IMR-90 (cell line): ENCODE results near the gene MERTK. TPM values are rescaled to one million over a fixed set of nuclear protein-coding genes. Genes with fewer than 3 reads are reported as not detected.

Experiments used
- ATAC-seq: fragments of 200-7000 bp; cut with Tn5 transposase; 2 replicates; pipeline ENCODE4 v1.9.1; 2020; ENCODE audit warnings: low read depth, mild to moderate bottlenecking, moderate library complexity
- BruUV-seq: library from RNA; stranded (reverse); fragments of 400-500 nt; replicated peaks from 2 replicates; lab custom pipeline; 2021; lab: Mats Ljungman, UMichigan
- CTCF ChIA-PET: fragments of 300-600 bp; formaldehyde crosslinking; extraction: SDS; loops from one replicate; lab custom pipeline; 2021; ENCODE audit warnings: antibody characterized with exemption; lab: Yijun Ruan, JAX
- POLR2A ChIA-PET: fragments of 300-600 bp; sonication (Branson Sonifier 250); formaldehyde crosslinking; loops from one replicate; lab custom pipeline; 2022; ENCODE audit warnings: antibody characterized with exemption; ENCODE audit not compliant: unreplicated experiment; lab: Charles Lee
- DNase-seq: peaks from one replicate; pipeline ENCODE4 v3.0.0; 2013
- H2AFZ ChIP-seq: replicated peaks from 2 replicates; pipeline ENCODE3; 2013; ENCODE audit warnings: low read length, mild to moderate bottlenecking; ENCODE audit not compliant: poor library complexity
- H2AK5ac ChIP-seq: 2 replicates; pipeline ENCODE4 v1.6.1; 2013; ENCODE audit warnings: low read depth, low read length, inconsistent platforms
- H2AK9ac ChIP-seq: replicated peaks from 2 replicates; pipeline ENCODE3; 2013; ENCODE audit warnings: mild to moderate bottlenecking, low read depth, low read length, moderate library complexity; ENCODE audit not compliant: poor library complexity
- H2BK120ac ChIP-seq: 2 replicates; pipeline ENCODE4 v1.6.1; 2013; ENCODE audit warnings: low read depth, low read length, inconsistent platforms
- H2BK15ac ChIP-seq: 3 replicates; pipeline ENCODE4 v1.6.1; 2013; ENCODE audit warnings: low read depth, low read length, inconsistent platforms
- H2BK20ac ChIP-seq: 2 replicates; pipeline ENCODE4 v1.6.1; 2013; ENCODE audit warnings: low read depth, mild to moderate bottlenecking, inconsistent platforms, low read length, moderate library complexity
- H2BK5ac ChIP-seq: 2 replicates; pipeline ENCODE4 v1.6.1; 2013; ENCODE audit warnings: mild to moderate bottlenecking, low read depth, low read length, inconsistent platforms; ENCODE audit not compliant: poor library complexity, severe bottlenecking
- H3K14ac ChIP-seq: replicated peaks from 2 replicates; pipeline ENCODE4 v1.6.1; 2013; ENCODE audit warnings: low read depth, low read length, inconsistent platforms
- H3K18ac ChIP-seq: 2 replicates; pipeline ENCODE4 v1.6.1; 2013; ENCODE audit warnings: low read depth, low read length, control low read depth
- H3K23ac ChIP-seq: 2 replicates; pipeline ENCODE4 v1.6.1; 2013; ENCODE audit warnings: low read depth, low read length, inconsistent platforms
- H3K27ac ChIP-seq: 2 replicates; pipeline ENCODE4 v1.5.1; 2013; ENCODE audit warnings: mild to moderate bottlenecking, control low read depth, low read length; ENCODE audit not compliant: insufficient read depth
- H3K27me3 ChIP-seq: 2 replicates; pipeline ENCODE4 v1.6.1; 2013; ENCODE audit warnings: low read length; ENCODE audit not compliant: control insufficient read depth, insufficient read depth
- H3K36me3 ChIP-seq: 2 replicates; pipeline ENCODE4 v1.6.1; 2013; ENCODE audit warnings: low read length, mixed read lengths; ENCODE audit not compliant: control insufficient read depth, insufficient read depth
- H3K4ac ChIP-seq: 2 replicates; pipeline ENCODE4 v1.6.1; 2013; ENCODE audit warnings: low read depth, low read length, inconsistent platforms
- H3K4me1 ChIP-seq: 2 replicates; pipeline ENCODE4 v1.6.1; 2013; ENCODE audit warnings: low read length, mixed read lengths; ENCODE audit not compliant: control insufficient read depth, insufficient read depth
- H3K4me2 ChIP-seq: 2 replicates; pipeline ENCODE4 v1.6.1; 2013; ENCODE audit warnings: low read depth, mild to moderate bottlenecking, control low read depth, low read length, moderate library complexity
- H3K4me3 ChIP-seq: 2 replicates; pipeline ENCODE4 v1.5.1; 2013; ENCODE audit warnings: low read depth, mild to moderate bottlenecking, control low read depth, low read length, moderate library complexity; ENCODE audit not compliant: insufficient read depth
- H3K56ac ChIP-seq: 2 replicates; pipeline ENCODE4 v1.6.1; 2013; ENCODE audit warnings: low read length, inconsistent platforms; ENCODE audit not compliant: insufficient read depth; ENCODE audit errors: extremely low read depth
- H3K79me1 ChIP-seq, 2 experiments: 2 replicates each; pipeline ENCODE4 v1.6.1; 2013; ENCODE audit warnings: low read length in 2 of 2, inconsistent platforms in 1 of 2, low read depth in 1 of 2
- H3K9ac ChIP-seq: 2 replicates; pipeline ENCODE4 v1.6.1; 2013; ENCODE audit warnings: low read depth, low read length, control low read depth
- H3K9me1 ChIP-seq: 2 replicates; pipeline ENCODE4 v1.6.1; 2013; ENCODE audit warnings: low read length, inconsistent platforms; ENCODE audit not compliant: insufficient read depth
- H3K9me3 ChIP-seq: 2 replicates; pipeline ENCODE4 v1.6.1; 2013; ENCODE audit warnings: low read length; ENCODE audit not compliant: control insufficient read depth, insufficient read depth
- H4K20me1 ChIP-seq: 2 replicates; pipeline ENCODE4 v1.6.1; 2013; ENCODE audit warnings: low read length, inconsistent platforms; ENCODE audit not compliant: insufficient read depth
- H4K5ac ChIP-seq: 2 replicates; pipeline ENCODE4 v1.6.1; 2013; ENCODE audit warnings: mild to moderate bottlenecking, low read depth, low read length, control low read depth
- H4K8ac ChIP-seq, 2 experiments: 2 replicates each; pipeline ENCODE4 v1.6.1; 2013; ENCODE audit warnings: low read depth in 2 of 2, low read length in 2 of 2, control low read depth in 1 of 2, inconsistent platforms in 1 of 2
- H4K91ac ChIP-seq: 2 replicates; pipeline ENCODE4 v1.6.1; 2013; ENCODE audit warnings: low read depth, low read length, inconsistent platforms; ENCODE audit not compliant: insufficient read depth
- BHLHE40 ChIP-seq: fragments of 150-350 bp; IDR thresholded peaks from 2 replicates; pipeline ENCODE4 v1.6.1; 2016; ENCODE audit warnings: mild to moderate bottlenecking, low read depth, low read length
- CEBPB ChIP-seq: IDR thresholded peaks from 2 replicates; pipeline ENCODE4 v1.6.1; 2012; ENCODE audit warnings: low read depth, low read length, improper control_type of control experiment
- CHD1 ChIP-seq: IDR thresholded peaks from 2 replicates; pipeline ENCODE4 v1.6.1; 2012; ENCODE audit warnings: low read depth, low read length, improper control_type of control experiment
- FOS ChIP-seq: fragments of 150-350 bp; IDR thresholded peaks from 2 replicates; pipeline ENCODE4 v1.6.1; 2016; ENCODE audit warnings: low read depth, low read length
- MAFK ChIP-seq: IDR thresholded peaks from 2 replicates; pipeline ENCODE4 v1.6.1; 2012; ENCODE audit warnings: low read depth, low read length, improper control_type of control experiment
- MAZ ChIP-seq: IDR thresholded peaks from 2 replicates; pipeline ENCODE4 v1.6.1; 2012; ENCODE audit warnings: low read depth, mild to moderate bottlenecking, low read length, improper control_type of control experiment, moderate library complexity, borderline replicate concordance
- MXI1 ChIP-seq: IDR thresholded peaks from 2 replicates; pipeline ENCODE4 v1.6.1; 2012; ENCODE audit warnings: low read depth, mild to moderate bottlenecking, low read length, moderate library complexity, borderline replicate concordance
- NFE2L2 ChIP-seq: fragments of 150-350 bp; IDR thresholded peaks from 2 replicates; pipeline ENCODE4 v1.6.1; 2016; ENCODE audit warnings: low read depth, mild to moderate bottlenecking, low read length
- POLR2A ChIP-seq: IDR thresholded peaks from 2 replicates; pipeline ENCODE4 v1.6.1; 2012; ENCODE audit warnings: mild to moderate bottlenecking, low read depth, low read length
- RAD21 ChIP-seq: IDR thresholded peaks from 2 replicates; pipeline ENCODE4 v1.6.1; 2012; ENCODE audit warnings: low read length, improper control_type of control experiment
- RCOR1 ChIP-seq: IDR thresholded peaks from 2 replicates; pipeline ENCODE4 v1.6.1; 2012; ENCODE audit warnings: mild to moderate bottlenecking, low read length, improper control_type of control experiment; ENCODE audit not compliant: insufficient replicate concordance
- RFX5 ChIP-seq: IDR thresholded peaks from 2 replicates; pipeline ENCODE4 v1.8.0; 2012; ENCODE audit warnings: low read depth, mild to moderate bottlenecking, low read length, moderate library complexity
- SMC3 ChIP-seq: fragments of 150-350 bp; IDR thresholded peaks from 2 replicates; pipeline ENCODE4 v1.6.1; 2016; ENCODE audit warnings: low read depth, mild to moderate bottlenecking, antibody characterized with exemption, low read length, moderate library complexity
- WGBS, 2 experiments: methylation state at CpG; one replicate each; pipeline versions ENCODE4 v1.1.5 to v1.1.7; 2013; ENCODE audit warnings: missing lambda C conversion rate in 2 of 2; ENCODE audit not compliant: insufficient read length in 1 of 2; ENCODE audit errors: extremely low coverage in 2 of 2; 5-methylcytosine and 5-hydroxymethylcytosine counted together
- dilution Hi-C: fragments of 300-500 bp; cut with HindIII; formaldehyde crosslinking; loops from one replicate; pipeline ENCODE4 v1.14.3; 2018; ENCODE audit warnings: low sequenced_read_pairs; ENCODE audit not compliant: unreplicated experiment
- in situ Hi-C: fragments of 300-500 bp; cut with MboI; formaldehyde crosslinking; loops from 3 replicates; pipeline ENCODE4 v1.14.3; 2019; ENCODE audit warnings: low sequenced_read_pairs, inconsistent platforms, mixed read lengths
- intact Hi-C: fragments of 100-400 bp; cut with micrococcal nuclease; formaldehyde crosslinking; loops from 2 replicates; pipeline ENCODE4 v1.10.0; 2022
- polyA plus RNA-seq, 3 experiments: library from polyadenylated mRNA; depleted of rRNA; stranded (reverse); fragments of >200 nt; gene quantifications; 2 replicates each; pipeline ENCODE4 v1.2.3, GENCODE V29; 2012; ENCODE audit warnings: low replicate concordance in 1 of 3
- total RNA-seq: library from RNA; depleted of rRNA; stranded (reverse); fragments of >200 nt; gene quantifications from 2 replicates; pipeline ENCODE4 v1.2.3, GENCODE V29; 2012
- TF ChIP-seq, protein P1 (sequence below): fragments of 150-350 bp; IDR thresholded peaks from 2 replicates; pipeline ENCODE4 v1.6.1; 2016; ENCODE audit warnings: low read depth, mild to moderate bottlenecking, low read length, moderate library complexity, borderline replicate concordance
- TF ChIP-seq, protein P2 (sequence below): fragments of 150-350 bp; IDR thresholded peaks from 2 replicates; pipeline ENCODE4 v1.6.1; 2017; ENCODE audit warnings: mild to moderate bottlenecking, antibody characterized with exemption, low read length, low read depth
- TF ChIP-seq, protein P3 (sequence below): conservative IDR thresholded peaks from 2 replicates; pipeline ENCODE4 v1.5.1; 2012; ENCODE audit warnings: mild to moderate bottlenecking, low read depth, low read length, improper control_type of control experiment

Gene MERTK
- total and polyA plus RNA-seq, 2 of the 4 experiments (the other 2 are of a cell fraction), result 0.36 to 0.62 TPM

DNA sequence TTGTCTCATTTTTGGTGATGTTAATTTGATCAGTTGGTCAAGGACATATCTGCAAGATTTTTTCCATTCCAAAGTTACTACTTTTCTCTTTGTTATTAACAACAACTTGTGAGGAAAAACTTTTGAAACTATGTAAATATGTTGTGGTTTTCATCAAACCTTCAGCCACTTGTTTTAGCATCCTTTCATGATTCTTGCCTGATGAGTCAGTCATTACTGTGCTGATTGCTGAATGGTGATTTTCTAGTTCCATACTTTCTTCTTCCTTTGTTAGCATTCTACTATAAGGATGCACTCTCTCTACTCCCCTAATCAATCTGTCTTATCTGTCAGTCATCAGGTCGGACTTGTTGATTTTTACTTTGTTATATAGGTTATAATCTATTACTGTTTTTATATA, 167.6 kb downstream of the MERTK start:
- peak overlapping the region; percentile 73 for H2AK5ac ChIP-seq
- no peak overlapping the region for H2AFZ ChIP-seq
- no peak overlapping the region for H3K9ac ChIP-seq
- peak overlapping the region; percentile 88; the same call in 1 of the 2 replicates for H3K27ac ChIP-seq
- H3K79me1 ChIP-seq, result peaks cover 31 to 54% of the 10 kb centered on the region in 2 experiments
- ChIA-PET CTCF (no interaction called here), POLR2A (no interaction called here)
- intact Hi-C loops (loop anchor here (1.0 kb wide), 2 partner anchors 8 to 11 kb away; partner anchors contain the start of gene TMEM87B), dilution Hi-C loops (no loop called here), in situ Hi-C loops (no loop called here)
- no peaks in the 10 kb centered on the region for H3K9me3 ChIP-seq
- H4K5ac ChIP-seq, result no peak overlapping the region
- H4K20me1 ChIP-seq, result peaks cover 4% of the 10 kb centered on the region
- H3K27me3 ChIP-seq, result no peaks in the 10 kb centered on the region
- H2BK20ac ChIP-seq, result peak overlapping the region; percentile 95; the same call in 1 of the 2 replicates
- TF ChIP-seq MAFK (peak; percentile 68), MXI1 (no peak), POLR2A (no peak), NFE2L2 (no peak), BHLHE40 (0 out of 2 replicates have a peak, but pooled peaks have one; percentile 35), FOS (peak; percentile 63; the same call in 1 of the 2 replicates), RAD21 (no peak), RFX5 (no peak), CHD1 (no peak), RCOR1 (no peak), SMC3 (no peak), MAZ (no peak), CEBPB (peak; percentile 24; the same call in 1 of the 2 replicates)
- TF ChIP-seq, protein P1, sequence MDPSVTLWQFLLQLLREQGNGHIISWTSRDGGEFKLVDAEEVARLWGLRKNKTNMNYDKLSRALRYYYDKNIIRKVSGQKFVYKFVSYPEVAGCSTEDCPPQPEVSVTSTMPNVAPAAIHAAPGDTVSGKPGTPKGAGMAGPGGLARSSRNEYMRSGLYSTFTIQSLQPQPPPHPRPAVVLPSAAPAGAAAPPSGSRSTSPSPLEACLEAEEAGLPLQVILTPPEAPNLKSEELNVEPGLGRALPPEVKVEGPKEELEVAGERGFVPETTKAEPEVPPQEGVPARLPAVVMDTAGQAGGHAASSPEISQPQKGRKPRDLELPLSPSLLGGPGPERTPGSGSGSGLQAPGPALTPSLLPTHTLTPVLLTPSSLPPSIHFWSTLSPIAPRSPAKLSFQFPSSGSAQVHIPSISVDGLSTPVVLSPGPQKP, result no peak
- TF ChIP-seq, protein P2, sequence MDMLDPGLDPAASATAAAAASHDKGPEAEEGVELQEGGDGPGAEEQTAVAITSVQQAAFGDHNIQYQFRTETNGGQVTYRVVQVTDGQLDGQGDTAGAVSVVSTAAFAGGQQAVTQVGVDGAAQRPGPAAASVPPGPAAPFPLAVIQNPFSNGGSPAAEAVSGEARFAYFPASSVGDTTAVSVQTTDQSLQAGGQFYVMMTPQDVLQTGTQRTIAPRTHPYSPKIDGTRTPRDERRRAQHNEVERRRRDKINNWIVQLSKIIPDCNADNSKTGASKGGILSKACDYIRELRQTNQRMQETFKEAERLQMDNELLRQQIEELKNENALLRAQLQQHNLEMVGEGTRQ, result no peak
- TF ChIP-seq, protein P3, sequence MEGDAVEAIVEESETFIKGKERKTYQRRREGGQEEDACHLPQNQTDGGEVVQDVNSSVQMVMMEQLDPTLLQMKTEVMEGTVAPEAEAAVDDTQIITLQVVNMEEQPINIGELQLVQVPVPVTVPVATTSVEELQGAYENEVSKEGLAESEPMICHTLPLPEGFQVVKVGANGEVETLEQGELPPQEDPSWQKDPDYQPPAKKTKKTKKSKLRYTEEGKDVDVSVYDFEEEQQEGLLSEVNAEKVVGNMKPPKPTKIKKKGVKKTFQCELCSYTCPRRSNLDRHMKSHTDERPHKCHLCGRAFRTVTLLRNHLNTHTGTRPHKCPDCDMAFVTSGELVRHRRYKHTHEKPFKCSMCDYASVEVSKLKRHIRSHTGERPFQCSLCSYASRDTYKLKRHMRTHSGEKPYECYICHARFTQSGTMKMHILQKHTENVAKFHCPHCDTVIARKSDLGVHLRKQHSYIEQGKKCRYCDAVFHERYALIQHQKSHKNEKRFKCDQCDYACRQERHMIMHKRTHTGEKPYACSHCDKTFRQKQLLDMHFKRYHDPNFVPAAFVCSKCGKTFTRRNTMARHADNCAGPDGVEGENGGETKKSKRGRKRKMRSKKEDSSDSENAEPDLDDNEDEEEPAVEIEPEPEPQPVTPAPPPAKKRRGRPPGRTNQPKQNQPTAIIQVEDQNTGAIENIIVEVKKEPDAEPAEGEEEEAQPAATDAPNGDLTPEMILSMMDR, result no peak
- H4K91ac ChIP-seq, result peak overlapping the region; percentile 84; the same call in 1 of the 2 replicates
- H2BK5ac ChIP-seq, result peak overlapping the region; percentile 83
- no peak overlapping the region for H3K56ac ChIP-seq
- ATAC-seq, result peak; percentile 87
- H3K4me2 ChIP-seq, result peak overlapping the region; percentile 36; the same call in 1 of the 2 replicates
- DNase-seq, result peak; percentile 86
- H3K4ac ChIP-seq, result peak overlapping the region; percentile 84; the same call in 1 of the 2 replicates
- no peak overlapping the region; the same call in 1 of the 2 replicates for H2BK120ac ChIP-seq
- H2AK9ac ChIP-seq, result no peak overlapping the region
- no TSS peak for BruUV-seq
- no peak overlapping the region for H3K14ac ChIP-seq
- H3K36me3 ChIP-seq, result peaks cover 31% of the 10 kb centered on the region
- 0 out of 3 replicates have a peak overlapping the region, but pooled peaks have one; percentile 87 for H2BK15ac ChIP-seq
- no CpG with 5 or more reads among the region's 1 CpG for WGBS, 2 experiments
- peaks cover 12% of the 10 kb centered on the region for H3K4me1 ChIP-seq
- H3K18ac ChIP-seq, result no peak overlapping the region
- peaks cover 9% of the 10 kb centered on the region for H3K9me1 ChIP-seq
- H4K8ac ChIP-seq, result peak overlapping the region in 1 of 2 experiments; percentile 78; a peak in 1 of 4 replicates
- no peak overlapping the region for H3K4me3 ChIP-seq
- H3K23ac ChIP-seq, result no peak overlapping the region
